ENCODE data around the gene CALHM5. TPM values are rescaled to one million over a fixed set of nuclear protein-coding genes. Genes with fewer than 3 reads are reported as not detected.

Gene CALHM5
- total and polyA plus RNA-seq, 10 of the 15 experiments (the other 5 are each of a cell fraction or from before 2014, with no cell fraction given), result not detected

DNA sequence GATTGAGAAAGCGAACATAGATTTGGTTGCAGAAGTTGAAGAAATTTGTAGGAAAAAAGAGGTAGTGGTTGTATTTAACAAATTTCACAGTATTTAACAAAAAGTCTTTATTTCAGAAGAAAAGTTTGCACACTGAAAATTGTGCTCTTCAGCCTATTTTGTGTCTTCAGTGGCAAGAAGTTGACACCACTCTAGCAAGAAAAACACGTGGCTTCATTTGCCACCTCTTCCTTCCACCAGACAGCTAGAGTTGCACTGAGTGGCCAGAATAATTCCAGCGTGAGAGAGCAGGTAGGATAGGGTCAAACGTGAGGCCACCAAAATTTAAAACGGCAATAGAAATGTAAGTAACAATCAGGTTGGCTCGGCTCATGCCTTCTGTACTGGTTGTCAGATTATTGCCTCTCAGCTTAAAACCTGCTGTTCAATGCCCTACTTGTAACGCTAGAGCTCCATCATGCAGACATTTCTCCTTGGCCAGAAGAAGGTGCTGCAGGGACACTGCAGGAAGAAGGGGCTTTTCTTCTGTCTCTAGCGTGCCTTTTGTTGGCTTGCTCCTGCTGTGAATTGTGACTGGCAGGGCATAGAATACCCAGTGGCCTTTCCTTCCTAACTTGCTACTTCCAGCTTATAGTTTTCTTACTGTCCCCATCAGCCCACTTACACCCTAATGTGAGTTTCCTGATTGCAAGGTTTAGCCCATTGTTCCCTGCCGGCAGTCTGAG, 22.0 kb downstream of the CALHM5 start:
- Histone ChIP-seq H3K9me3 (replicated peaks; ENCODE audit: control insufficient read depth, insufficient read depth, low read length) (no peaks in the 10 kb centered on the region), H4K20me1 (ENCODE audit: control insufficient read depth, insufficient read depth) (no peaks in the 10 kb centered on the region), H3K4me2 (ENCODE audit: control insufficient read depth, insufficient read depth) (no peak overlapping the region), H2AFZ (ENCODE audit: control insufficient read depth, low read depth, low read length) (no peak overlapping the region), H3K36me3 (ENCODE audit: control insufficient read depth in 2 of 2, insufficient read depth in 2 of 2, low read length in 1 of 2) (no peaks in the 10 kb centered on the region), H3K4me1 (ENCODE audit: control insufficient read depth, insufficient read depth, low read length) (no peaks in the 10 kb centered on the region), H3K79me2 (ENCODE audit: control insufficient read depth, insufficient read depth, low read length) (no peaks in the 10 kb centered on the region), H3K4me3 (no peak overlapping the region), H3K27me3 (replicated peaks in 1 of 2; ENCODE audit: control insufficient read depth in 2 of 2, insufficient read depth in 2 of 2, low read length in 1 of 2) (peaks cover 2 to 3% of the 10 kb centered on the region in 2 experiments; a peak in 2 of 4 replicates), H3K27ac (ENCODE audit: control insufficient read depth, insufficient read depth) (no peak overlapping the region), H3K9ac (ENCODE audit: control insufficient read depth, insufficient read depth, low read length) (no peak overlapping the region)
- CTCF ChIA-PET, result interaction anchor here (0.6 to 4.5 kb wide), 25 partner anchors 9 to 273 kb away, joined by 3 to 96 read pairs (median 5); partner anchors contain the start of genes CALHM5 and TSPYL1
- ATAC-seq, result no peak
- no peak for FAIRE-seq
- in situ Hi-C loops (cut with MboI) (loop anchor here (5.0 kb wide), 1 partner anchor 256 kb away; the partner anchor contains the start of gene TSPYL1), intact Hi-C loops (cut with micrococcal nuclease; ENCODE audit: unreplicated experiment) (loop anchor here (2.0 to 5.0 kb wide), 3 partner anchors 89 to 316 kb away; no protein-coding TSS in a partner anchor)
- WGBS (ENCODE audit: insufficient coverage, insufficient replicate concordance, low lambda C conversion rate, missing lambda C conversion rate), result 66% methylated on average over 9 of the region's 9 CpGs
- RAD21 ChIA-PET (ENCODE audit: unreplicated experiment), result interaction anchor here (0.6 to 3.9 kb wide), 11 partner anchors 15 to 317 kb away, joined by 3 to 35 read pairs (median 4); no protein-coding TSS in a partner anchor
- POLR2A ChIA-PET, result no interaction called here
- no peak for DNase-seq (ENCODE audit: low read depth, low spot score)
- no TSS peak for BruUV-seq (replicated peaks)
- SMC1A ChIA-PET (ENCODE audit: uncharacterized antibody, unreplicated experiment), result interaction anchor here (0.5 to 4.5 kb wide), 23 partner anchors 8 to 346 kb away, joined by 3 to 42 read pairs (median 4); partner anchors contain the start of gene TSPYL1
- TF ChIP-seq EGR1 (IDR thresholded peaks at IDR 0.05; ENCODE audit: borderline replicate concordance in 1 of 2, low read depth in 2 of 2, low read length in 2 of 2) (no peak), TCF12 (IDR thresholded peaks at IDR 0.05; ENCODE audit: low read depth, low read length) (no peak), HDGF (IDR thresholded peaks at IDR 0.05) (no peak), SPI1 (IDR thresholded peaks at IDR 0.05; ENCODE audit: borderline replicate concordance, insufficient read depth, low read depth, low read length) (no peak), MTA3 (IDR thresholded peaks at IDR 0.05; ENCODE audit: borderline replicate concordance, low read length) (no peak), TBL1XR1 (IDR thresholded peaks at IDR 0.05; ENCODE audit: low read depth, low read length) (no peak), RAD51 (IDR thresholded peaks at IDR 0.05) (no peak), NRF1 (conservative IDR thresholded peaks at IDR 0.05; ENCODE audit: low read depth, low read length) (no peak), CHD2 (IDR thresholded peaks at IDR 0.05; ENCODE audit: borderline replicate concordance, low read depth, low read length) (no peak)
- TF ChIP-seq, protein P1, sequence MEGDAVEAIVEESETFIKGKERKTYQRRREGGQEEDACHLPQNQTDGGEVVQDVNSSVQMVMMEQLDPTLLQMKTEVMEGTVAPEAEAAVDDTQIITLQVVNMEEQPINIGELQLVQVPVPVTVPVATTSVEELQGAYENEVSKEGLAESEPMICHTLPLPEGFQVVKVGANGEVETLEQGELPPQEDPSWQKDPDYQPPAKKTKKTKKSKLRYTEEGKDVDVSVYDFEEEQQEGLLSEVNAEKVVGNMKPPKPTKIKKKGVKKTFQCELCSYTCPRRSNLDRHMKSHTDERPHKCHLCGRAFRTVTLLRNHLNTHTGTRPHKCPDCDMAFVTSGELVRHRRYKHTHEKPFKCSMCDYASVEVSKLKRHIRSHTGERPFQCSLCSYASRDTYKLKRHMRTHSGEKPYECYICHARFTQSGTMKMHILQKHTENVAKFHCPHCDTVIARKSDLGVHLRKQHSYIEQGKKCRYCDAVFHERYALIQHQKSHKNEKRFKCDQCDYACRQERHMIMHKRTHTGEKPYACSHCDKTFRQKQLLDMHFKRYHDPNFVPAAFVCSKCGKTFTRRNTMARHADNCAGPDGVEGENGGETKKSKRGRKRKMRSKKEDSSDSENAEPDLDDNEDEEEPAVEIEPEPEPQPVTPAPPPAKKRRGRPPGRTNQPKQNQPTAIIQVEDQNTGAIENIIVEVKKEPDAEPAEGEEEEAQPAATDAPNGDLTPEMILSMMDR (IDR thresholded peaks at IDR 0.05 in 2 of 3, conservative IDR thresholded peaks at IDR 0.05 in 1 of 3; ENCODE audit: control insufficient read depth in 2 of 3, extremely low read depth in 1 of 3, insufficient read depth in 1 of 3, low read depth in 3 of 3, low read length in 3 of 3), result no peak
- TF ChIP-seq, protein P2, sequence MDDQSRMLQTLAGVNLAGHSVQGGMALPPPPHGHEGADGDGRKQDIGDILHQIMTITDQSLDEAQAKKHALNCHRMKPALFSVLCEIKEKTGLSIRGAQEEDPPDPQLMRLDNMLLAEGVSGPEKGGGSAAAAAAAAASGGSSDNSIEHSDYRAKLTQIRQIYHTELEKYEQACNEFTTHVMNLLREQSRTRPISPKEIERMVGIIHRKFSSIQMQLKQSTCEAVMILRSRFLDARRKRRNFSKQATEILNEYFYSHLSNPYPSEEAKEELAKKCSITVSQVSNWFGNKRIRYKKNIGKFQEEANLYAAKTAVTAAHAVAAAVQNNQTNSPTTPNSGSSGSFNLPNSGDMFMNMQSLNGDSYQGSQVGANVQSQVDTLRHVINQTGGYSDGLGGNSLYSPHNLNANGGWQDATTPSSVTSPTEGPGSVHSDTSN (IDR thresholded peaks at IDR 0.05; ENCODE audit: insufficient replicate concordance, low read depth, low read length), result no peak
- TF ChIP-seq, protein P3, sequence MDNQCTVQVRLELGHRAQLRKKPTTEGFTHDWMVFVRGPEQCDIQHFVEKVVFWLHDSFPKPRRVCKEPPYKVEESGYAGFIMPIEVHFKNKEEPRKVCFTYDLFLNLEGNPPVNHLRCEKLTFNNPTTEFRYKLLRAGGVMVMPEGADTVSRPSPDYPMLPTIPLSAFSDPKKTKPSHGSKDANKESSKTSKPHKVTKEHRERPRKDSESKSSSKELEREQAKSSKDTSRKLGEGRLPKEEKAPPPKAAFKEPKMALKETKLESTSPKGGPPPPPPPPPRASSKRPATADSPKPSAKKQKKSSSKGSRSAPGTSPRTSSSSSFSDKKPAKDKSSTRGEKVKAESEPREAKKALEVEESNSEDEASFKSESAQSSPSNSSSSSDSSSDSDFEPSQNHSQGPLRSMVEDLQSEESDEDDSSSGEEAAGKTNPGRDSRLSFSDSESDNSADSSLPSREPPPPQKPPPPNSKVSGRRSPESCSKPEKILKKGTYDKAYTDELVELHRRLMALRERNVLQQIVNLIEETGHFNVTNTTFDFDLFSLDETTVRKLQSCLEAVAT (IDR thresholded peaks at IDR 0.05), result no peak
